ENCODE measurements around the gene TRANK1.

Gene TRANK1

GRCh38 chr3:36833160-36833814, 111.6 kb downstream of the TRANK1 start:
- no peak for DNase-seq

GRCh38 chr3:36832406-36832805, 112.4 kb downstream of the TRANK1 start:
- no peak for DNase-seq

GRCh38 chr3:36827133-36827532, 117.7 kb downstream of the TRANK1 start:
- DNase-seq = no peak

- no peak for DNase-seq
Observed at GRCh38 chr3:36826240-36826639, 118.6 kb downstream of the TRANK1 start.

- DNase-seq = no peak
Observed at GRCh38 chr3:36824443-36824842, 120.4 kb downstream of the TRANK1 start.

GRCh38 chr3:36823806-36824205, 121.0 kb downstream of the TRANK1 start:
- no peak for DNase-seq

- DNase-seq = no peak
Observed at GRCh38 chr3:36820083-36820482, 124.8 kb downstream of the TRANK1 start.

GRCh38 chr3:36817806-36818533, 126.9 kb downstream of the TRANK1 start:
- no peak for DNase-seq

- no peak for DNase-seq
Observed at GRCh38 chr3:36815375-36815774, 129.5 kb downstream of the TRANK1 start.

GRCh38 chr3:36814776-36815175, 130.1 kb downstream of the TRANK1 start:
- DNase-seq = no peak

GRCh38 chr3:36814066-36814717, 130.7 kb downstream of the TRANK1 start:
- no peak for DNase-seq

GRCh38 chr3:36813305-36813704, 131.5 kb downstream of the TRANK1 start:
- no peak for DNase-seq

- no peak for DNase-seq
Observed at GRCh38 chr3:36812240-36812639, 132.6 kb downstream of the TRANK1 start.

- no peak for DNase-seq
Observed at GRCh38 chr3:36811768-36812167, 133.1 kb downstream of the TRANK1 start.

- no peak for DNase-seq
Observed at GRCh38 chr3:36804295-36805055, 140.4 kb downstream of the TRANK1 start.

- DNase-seq = no peak
Observed at GRCh38 chr3:36803091-36803791, 141.6 kb downstream of the TRANK1 start.

GRCh38 chr3:36800533-36801116, 144.2 kb downstream of the TRANK1 start:
- DNase-seq = no peak

GRCh38 chr3:36796881-36797280, 148.0 kb downstream of the TRANK1 start:
- DNase-seq = no peak

- DNase-seq = no peak
Observed at GRCh38 chr3:36796161-36796560, 148.7 kb downstream of the TRANK1 start.

GRCh38 chr3:36795622-36796021, 149.2 kb downstream of the TRANK1 start:
- DNase-seq = no peak

- no peak for DNase-seq
Observed at GRCh38 chr3:36792342-36792741, 152.5 kb downstream of the TRANK1 start.

- no peak for DNase-seq
Observed at GRCh38 chr3:36790765-36791164, 154.1 kb downstream of the TRANK1 start.
